Lower lobe of right lung (tissue), 2 donors: ENCODE results near the gene ZKSCAN4. TPM values are rescaled to one million over a fixed set of nuclear protein-coding genes. Genes with fewer than 3 reads are reported as not detected.

Experiments
- ATAC-seq, 2 donors: fragments of 200-7000 bp; cut with Tn5 transposase; one replicate each; pipeline ENCODE4 v1.9.1; 2020 to 2022; ENCODE audit warnings: mild to moderate bottlenecking in 2 of 2, moderate library complexity in 2 of 2
- DNase-seq: peaks from one replicate; pipeline ENCODE4 v3.0.0-alpha.2; 2020
- H3K27ac ChIP-seq: fragments of 200-600 bp; one replicate; pipeline ENCODE4 v1.8.0; 2022
- H3K27me3 ChIP-seq: fragments of 200-600 bp; one replicate; pipeline ENCODE4 v1.8.0; 2022; ENCODE audit warnings: low read depth
- H3K36me3 ChIP-seq: fragments of 200-600 bp; one replicate; pipeline ENCODE4 v1.8.0; 2022; ENCODE audit warnings: mild to moderate bottlenecking
- H3K4me1 ChIP-seq: fragments of 200-600 bp; one replicate; pipeline ENCODE4 v1.8.0; 2022
- H3K4me3 ChIP-seq: fragments of 200-600 bp; one replicate; pipeline ENCODE4 v1.8.0; 2022; ENCODE audit warnings: mild to moderate bottlenecking
- H3K9me3 ChIP-seq: fragments of 200-600 bp; one replicate; pipeline ENCODE4 v1.8.0; 2022
- intact Hi-C: fragments of 100-400 bp; cut with DNase I; formaldehyde crosslinking; loops from one replicate; pipeline ENCODE4 v1.11.0; 2022
- total RNA-seq: library from RNA; stranded (reverse); fragmentation: NEBNext Ultra II Directional; extraction: Animal tissue kit (Norgen Biotek cat#: 25700); gene quantifications from one replicate; pipeline ENCODE4 v1.2.1, GENCODE V29; 2021
- TF ChIP-seq, protein P1 (sequence below): fragments of 200-600 bp; IDR thresholded peaks from one replicate; pipeline ENCODE4 v1.8.0; 2022; ENCODE audit warnings: antibody characterized with exemption, mild to moderate bottlenecking
- donor health status: DM: no; HTN: yes; CAD: no; lungs with severe emphysema.

The ZKSCAN4 gene
- total RNA-seq, 1 donor from 2014 or later, result 6.2 TPM

DNA sequence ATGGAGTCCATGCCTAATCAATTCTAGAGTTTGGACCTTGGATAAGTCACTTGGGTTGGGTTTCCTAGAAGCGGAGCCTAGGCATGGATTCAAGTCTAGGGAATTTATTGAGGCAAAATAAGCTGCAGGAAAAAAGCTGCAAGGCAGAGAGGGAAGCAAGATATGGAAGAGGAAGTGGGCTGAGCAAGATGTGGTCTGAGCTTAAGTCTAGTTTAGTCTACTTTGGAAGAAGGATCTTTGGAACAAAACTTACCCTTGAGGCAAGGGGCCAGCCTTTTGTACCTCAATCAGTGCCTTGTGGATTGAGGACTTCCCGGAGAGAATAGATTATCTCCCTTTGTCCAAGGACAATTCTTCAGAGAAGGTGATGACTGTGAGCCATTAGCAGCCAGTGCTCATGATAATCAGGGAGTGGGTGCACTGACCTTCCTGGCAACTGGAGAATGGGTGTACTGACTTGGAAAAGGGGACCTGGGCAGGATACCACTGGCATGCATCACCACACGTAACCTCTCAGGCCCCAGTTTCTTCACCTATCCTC, 16.1 kb downstream of the ZKSCAN4 start:
- DNase-seq (no peak), ATAC-seq (no peak)
- H3K27ac ChIP-seq, result no peak overlapping the region
- H3K27me3 ChIP-seq, result no peaks in the 10 kb centered on the region
- no peaks in the 10 kb centered on the region for H3K9me3 ChIP-seq
- peaks cover 31% of the 10 kb centered on the region for H3K36me3 ChIP-seq
- no peak overlapping the region for H3K4me3 ChIP-seq
- TF ChIP-seq, protein P1, sequence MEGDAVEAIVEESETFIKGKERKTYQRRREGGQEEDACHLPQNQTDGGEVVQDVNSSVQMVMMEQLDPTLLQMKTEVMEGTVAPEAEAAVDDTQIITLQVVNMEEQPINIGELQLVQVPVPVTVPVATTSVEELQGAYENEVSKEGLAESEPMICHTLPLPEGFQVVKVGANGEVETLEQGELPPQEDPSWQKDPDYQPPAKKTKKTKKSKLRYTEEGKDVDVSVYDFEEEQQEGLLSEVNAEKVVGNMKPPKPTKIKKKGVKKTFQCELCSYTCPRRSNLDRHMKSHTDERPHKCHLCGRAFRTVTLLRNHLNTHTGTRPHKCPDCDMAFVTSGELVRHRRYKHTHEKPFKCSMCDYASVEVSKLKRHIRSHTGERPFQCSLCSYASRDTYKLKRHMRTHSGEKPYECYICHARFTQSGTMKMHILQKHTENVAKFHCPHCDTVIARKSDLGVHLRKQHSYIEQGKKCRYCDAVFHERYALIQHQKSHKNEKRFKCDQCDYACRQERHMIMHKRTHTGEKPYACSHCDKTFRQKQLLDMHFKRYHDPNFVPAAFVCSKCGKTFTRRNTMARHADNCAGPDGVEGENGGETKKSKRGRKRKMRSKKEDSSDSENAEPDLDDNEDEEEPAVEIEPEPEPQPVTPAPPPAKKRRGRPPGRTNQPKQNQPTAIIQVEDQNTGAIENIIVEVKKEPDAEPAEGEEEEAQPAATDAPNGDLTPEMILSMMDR, result no peak
- intact Hi-C loops, result no loop called here
- H3K4me1 ChIP-seq, result no peaks in the 10 kb centered on the region

DNA sequence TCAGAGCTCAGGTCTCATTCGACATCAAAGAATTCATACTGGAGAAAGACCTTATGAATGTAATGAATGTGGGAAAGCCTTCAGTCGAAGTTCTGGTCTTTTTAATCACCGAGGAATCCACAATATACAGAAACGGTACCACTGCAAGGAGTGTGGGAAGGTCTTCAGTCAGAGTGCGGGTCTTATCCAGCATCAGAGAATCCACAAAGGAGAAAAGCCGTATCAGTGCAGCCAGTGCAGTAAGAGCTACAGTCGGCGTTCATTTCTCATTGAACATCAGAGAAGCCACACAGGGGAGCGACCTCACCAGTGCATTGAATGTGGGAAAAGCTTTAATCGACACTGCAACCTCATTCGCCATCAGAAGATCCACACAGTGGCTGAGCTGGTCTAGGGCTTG, 19.3 kb downstream of the ZKSCAN4 start:
- Histone ChIP-seq H3K27me3 (no peaks in the 10 kb centered on the region), H3K4me3 (no peak overlapping the region), H3K36me3 (peaks cover 63% of the 10 kb centered on the region), H3K9me3 (no peaks in the 10 kb centered on the region), H3K4me1 (no peaks in the 10 kb centered on the region), H3K27ac (no peak overlapping the region)
- no peak for ATAC-seq
- intact Hi-C loops, result no loop called here
- DNase-seq, result no peak
- TF ChIP-seq, protein P1, result no peak

DNA sequence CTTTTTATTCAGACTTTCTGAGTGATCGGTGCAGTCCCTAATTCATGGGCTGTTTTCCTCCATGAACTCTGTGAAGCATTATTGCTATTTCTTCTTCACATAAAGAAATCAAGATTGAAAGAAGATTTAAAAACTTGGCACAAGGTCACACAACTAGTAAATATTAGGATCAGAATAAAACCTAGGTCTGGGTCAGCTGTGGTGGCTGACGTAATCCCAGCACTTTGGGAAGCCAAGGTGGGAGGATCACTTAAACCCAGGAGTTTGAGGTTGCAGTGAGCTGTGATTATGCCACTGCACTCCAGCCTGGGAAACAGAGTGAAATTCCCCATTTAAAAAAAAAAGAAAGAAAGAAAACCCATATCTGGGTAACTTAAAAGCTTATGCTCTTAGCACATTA, 25.6 kb downstream of the ZKSCAN4 start:
- Histone ChIP-seq H3K9me3 (no peaks in the 10 kb centered on the region), H3K27ac (no peak overlapping the region), H3K36me3 (peaks cover 45% of the 10 kb centered on the region), H3K4me3 (no peak overlapping the region), H3K4me1 (peaks cover 14% of the 10 kb centered on the region), H3K27me3 (no peaks in the 10 kb centered on the region)
- DNase-seq (no peak), ATAC-seq (no peak)
- intact Hi-C loops, result no loop called here
- TF ChIP-seq, protein P1, result no peak

DNA sequence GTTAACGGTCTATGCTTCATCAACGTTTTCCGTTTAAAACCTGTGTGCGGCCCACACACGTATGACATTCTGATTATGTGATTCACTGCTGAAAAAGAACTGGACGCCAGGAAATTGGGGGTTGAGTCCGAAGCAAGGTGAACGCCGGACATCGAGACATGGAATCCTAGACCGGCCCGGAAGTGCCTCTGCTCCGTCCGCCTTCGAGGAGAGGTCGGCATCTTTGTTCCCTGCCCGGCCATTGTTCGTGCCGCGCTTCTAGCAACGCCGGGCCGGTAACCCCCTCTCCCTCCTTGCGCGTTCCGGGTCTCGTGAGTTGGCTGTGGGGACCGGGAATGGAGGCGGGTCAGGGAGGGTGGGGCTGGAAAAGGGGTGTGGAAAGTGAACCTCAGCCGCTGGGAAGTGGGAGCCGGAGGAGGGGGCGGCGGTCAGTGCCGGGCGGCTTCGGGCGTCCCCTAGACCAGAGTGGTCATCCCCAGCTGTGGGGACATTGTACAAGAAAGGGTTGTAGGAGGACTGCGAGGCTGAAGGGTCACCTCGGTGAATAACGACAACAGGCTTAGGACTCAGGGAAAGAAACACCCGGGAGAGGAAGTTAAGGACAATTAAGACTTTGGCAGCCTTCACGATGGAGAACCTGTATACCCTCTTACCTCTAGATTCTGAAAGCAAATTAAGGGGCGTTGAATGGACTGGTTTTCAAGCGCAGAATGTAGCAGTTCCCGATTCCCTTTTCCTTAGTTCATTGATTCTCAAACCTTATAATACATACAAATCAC, 26.8 kb downstream of the ZKSCAN4 start, which contains the start of gene ZSCAN9:
Gene ZSCAN9, plus strand, starts transcription at position 220 of the 779 bp plus-strand sequence. CDS start 1,810 bp downstream, outside the sequence.
- intact Hi-C loops, result no loop called here
- TF ChIP-seq, protein P1, result no peak
- Histone ChIP-seq H3K36me3 (peaks cover 33% of the 10 kb centered on the region), H3K27ac (peak within 1 kb of the TSS; percentile 80), H3K4me3 (peak within 1 kb of the TSS; percentile 82), H3K27me3 (no peaks in the 10 kb centered on the region), H3K9me3 (no peaks in the 10 kb centered on the region), H3K4me1 (peaks cover 14% of the 10 kb centered on the region)
- DNase-seq (peak; percentile 90), ATAC-seq (peak; percentile 97 to 99)

DNA sequence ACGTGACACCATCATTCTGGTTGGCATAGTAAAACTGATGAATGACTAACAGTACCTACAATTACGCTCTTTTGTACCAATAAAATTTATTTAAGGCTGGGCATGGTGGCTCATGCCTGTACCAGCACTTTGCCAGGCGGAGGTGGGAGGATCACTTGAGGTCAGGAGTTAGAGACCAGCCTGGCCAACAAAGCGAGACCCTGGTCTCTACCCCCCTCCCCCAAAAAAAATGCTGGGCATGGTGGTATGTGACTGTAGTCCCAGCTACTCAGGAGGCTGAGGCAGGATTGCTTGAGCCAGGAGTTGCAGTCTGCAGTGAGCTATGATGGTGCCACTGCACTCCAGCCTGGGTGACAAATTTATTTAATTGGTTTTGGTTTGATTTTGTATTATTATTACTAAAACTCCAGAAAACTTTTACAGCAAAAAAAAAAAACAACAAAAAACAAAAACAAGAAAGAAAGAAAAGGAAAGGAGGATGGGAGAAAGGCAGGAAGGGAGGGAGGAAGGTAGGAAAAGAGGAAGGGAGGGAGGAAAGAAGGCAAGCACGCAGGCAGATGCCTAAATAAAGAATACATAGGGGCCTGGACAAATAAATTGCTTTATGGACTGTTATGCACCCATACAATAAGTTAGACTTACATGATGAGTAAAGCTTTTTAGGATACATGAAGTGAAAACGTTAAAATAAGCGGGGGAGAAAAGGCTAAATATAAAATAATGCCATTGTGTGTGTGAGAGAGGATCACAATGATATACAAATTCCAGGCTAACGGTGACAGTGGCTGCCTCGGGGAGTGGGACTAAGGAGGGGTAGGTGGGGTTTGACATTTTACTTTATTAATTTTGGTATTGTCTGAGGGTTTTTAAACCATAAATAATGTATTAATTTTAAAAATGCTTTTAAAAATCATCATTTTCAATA, 27.7 kb downstream of the ZKSCAN4 start:
- Histone ChIP-seq H3K9me3 (no peaks in the 10 kb centered on the region), H3K36me3 (peaks cover 25% of the 10 kb centered on the region), H3K4me3 (peak overlapping the region; percentile 82), H3K4me1 (peaks cover 15% of the 10 kb centered on the region), H3K27ac (peak overlapping the region; percentile 80), H3K27me3 (no peaks in the 10 kb centered on the region)
- intact Hi-C loops, result no loop called here
- peak in 1 of 2 donors; percentile 2 for ATAC-seq
- TF ChIP-seq, protein P1, result no peak
- no peak for DNase-seq
